GM12872 (cell line): Measurements from ENCODE around the gene CDH12.

Experiments used
- TF ChIP-seq, protein P1 (sequence below): IDR thresholded peaks from 3 replicates; pipeline ENCODE4 v1.5.1; 2011; ENCODE audit warnings: low read depth, mild to moderate bottlenecking, low read length, moderate library complexity; ENCODE audit not compliant: insufficient read depth

CDH12 gene

DNA sequence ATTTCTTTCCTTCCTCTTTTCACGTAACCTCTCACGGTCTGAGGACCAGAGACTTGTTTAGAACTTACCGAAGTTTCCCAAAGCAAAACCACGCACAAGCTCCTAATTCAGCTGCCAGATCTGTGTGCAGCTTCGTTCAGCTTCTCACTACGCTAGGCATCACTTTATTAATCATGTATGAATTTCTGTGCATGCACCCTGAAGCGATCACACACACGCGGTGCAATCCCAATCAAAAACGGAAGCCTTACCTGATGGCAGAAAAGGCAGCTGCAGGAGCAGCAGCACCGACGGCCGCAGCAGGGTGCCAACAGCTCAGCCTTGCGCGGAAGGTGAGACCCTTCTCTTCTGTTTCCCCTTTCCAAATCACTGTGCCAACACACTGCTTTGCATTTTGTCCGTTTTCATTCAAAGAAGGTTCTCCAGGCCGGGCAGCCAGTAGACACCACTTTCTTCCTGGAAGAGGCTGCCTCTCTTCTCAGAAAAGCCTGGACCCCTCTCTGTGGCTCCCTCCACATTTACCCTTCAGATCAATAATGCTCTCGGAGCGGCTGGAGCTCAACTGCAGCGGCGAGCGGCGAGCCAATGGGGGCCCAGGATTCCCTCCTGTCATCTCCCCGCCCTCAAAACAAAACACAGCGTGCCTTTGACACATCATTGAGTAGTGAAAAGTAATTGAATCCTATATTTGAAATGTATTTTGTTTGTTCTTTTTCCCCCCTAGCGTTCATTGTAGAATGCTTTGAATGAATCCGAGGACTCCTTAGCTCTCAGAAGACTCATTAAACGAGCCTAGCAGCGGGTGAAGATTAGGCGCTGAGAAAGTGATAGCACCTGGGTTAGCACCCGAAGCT, at the start of gene CDH12:
TSS of gene CDH12 (minus strand) at position 538 of the 854 bp plus-strand sequence.
- TF ChIP-seq, protein P1, sequence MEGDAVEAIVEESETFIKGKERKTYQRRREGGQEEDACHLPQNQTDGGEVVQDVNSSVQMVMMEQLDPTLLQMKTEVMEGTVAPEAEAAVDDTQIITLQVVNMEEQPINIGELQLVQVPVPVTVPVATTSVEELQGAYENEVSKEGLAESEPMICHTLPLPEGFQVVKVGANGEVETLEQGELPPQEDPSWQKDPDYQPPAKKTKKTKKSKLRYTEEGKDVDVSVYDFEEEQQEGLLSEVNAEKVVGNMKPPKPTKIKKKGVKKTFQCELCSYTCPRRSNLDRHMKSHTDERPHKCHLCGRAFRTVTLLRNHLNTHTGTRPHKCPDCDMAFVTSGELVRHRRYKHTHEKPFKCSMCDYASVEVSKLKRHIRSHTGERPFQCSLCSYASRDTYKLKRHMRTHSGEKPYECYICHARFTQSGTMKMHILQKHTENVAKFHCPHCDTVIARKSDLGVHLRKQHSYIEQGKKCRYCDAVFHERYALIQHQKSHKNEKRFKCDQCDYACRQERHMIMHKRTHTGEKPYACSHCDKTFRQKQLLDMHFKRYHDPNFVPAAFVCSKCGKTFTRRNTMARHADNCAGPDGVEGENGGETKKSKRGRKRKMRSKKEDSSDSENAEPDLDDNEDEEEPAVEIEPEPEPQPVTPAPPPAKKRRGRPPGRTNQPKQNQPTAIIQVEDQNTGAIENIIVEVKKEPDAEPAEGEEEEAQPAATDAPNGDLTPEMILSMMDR = no peak

- TF ChIP-seq, protein P1 = no peak
These were observed 48.7 kb upstream of the CDH12 start for GRCh38 chr5:22901885-22902284.

- TF ChIP-seq, protein P1 = no peak
These were observed 47.7 kb upstream of the CDH12 start for GRCh38 chr5:22900801-22901310.

GRCh38 chr5:22899341-22899740, 46.2 kb upstream of the CDH12 start:
- TF ChIP-seq, protein P1 = no peak

DNA sequence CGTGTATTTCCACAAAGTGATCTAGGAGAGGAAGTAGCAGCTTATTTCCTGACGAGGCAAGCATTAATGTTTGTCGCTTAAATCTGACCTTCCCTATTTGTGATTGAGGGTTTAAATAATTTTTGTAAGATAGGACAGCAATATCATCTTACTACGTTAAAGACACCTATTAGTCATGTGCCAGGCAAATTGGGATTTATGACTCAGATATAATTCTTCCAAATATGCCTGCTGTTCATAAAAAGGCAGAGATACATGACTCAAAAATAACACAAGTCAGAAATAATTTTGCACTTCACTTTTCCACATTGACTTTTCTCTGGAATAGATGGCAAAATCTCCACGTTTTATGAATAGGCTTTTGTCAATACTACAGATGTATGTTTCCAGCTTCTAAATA, 43.0 kb upstream of the CDH12 start:
- TF ChIP-seq, protein P1 = no peak

- TF ChIP-seq, protein P1 = no peak
These were observed 39.3 kb upstream of the CDH12 start for GRCh38 chr5:22892441-22892840.

DNA sequence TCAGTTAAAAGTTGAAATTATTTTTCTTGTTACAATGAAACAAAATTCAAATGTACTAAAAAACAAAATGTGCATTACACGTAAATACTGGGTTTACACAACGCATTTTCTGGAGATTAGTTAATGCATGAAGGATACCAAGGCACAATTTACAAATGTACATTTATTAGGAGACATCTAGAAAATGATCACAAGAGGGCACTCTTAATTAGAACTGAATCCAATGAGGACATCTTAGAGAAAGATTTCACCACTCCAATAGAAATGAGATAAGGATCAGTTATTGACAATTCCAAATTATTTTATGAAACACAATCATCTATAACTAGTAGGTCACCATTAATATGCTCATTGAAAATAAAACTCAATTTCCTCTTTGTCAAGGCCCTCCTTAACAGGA, 36.6 kb upstream of the CDH12 start:
- TF ChIP-seq, protein P1 = no peak
